HG02840 (cell line): Measurements from ENCODE around the gene AFF3.

Experiments used
- ATAC-seq: cut with Tn5 transposase; IDR thresholded peaks from one replicate; pipeline ENCODE4 v1.9.1; 2021; ENCODE audit warnings: mild to moderate bottlenecking, moderate library complexity, moderate number of reproducible peaks; ENCODE audit not compliant: unreplicated experiment, low FRiP score

AFF3 gene

GRCh38 chr2:100017633-100018032 lies 124.8 kb downstream of the AFF3 start:
- no peak for ATAC-seq

DNA sequence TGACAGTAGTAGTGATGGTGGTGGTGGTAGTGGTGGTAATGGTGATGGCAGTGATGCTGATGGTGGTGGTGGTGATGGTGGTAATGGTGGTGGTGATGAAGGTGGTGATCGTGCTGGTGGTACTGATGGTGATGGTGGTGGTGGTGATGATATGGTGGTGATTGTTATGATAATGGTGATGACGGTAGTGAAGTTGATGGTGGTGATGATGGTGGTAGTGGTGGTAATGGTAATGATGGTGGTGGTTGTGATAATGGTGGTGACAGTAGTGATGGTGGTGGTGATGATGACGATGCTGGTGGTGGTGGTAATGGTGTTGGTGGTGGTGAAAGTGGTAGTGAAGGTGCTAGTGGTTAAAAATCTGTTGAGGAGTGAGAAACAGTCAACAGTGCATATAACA lies 125.6 kb downstream of the AFF3 start:
- no peak for ATAC-seq

GRCh38 chr2:100015849-100016248 lies 126.5 kb downstream of the AFF3 start:
- no peak for ATAC-seq

DNA sequence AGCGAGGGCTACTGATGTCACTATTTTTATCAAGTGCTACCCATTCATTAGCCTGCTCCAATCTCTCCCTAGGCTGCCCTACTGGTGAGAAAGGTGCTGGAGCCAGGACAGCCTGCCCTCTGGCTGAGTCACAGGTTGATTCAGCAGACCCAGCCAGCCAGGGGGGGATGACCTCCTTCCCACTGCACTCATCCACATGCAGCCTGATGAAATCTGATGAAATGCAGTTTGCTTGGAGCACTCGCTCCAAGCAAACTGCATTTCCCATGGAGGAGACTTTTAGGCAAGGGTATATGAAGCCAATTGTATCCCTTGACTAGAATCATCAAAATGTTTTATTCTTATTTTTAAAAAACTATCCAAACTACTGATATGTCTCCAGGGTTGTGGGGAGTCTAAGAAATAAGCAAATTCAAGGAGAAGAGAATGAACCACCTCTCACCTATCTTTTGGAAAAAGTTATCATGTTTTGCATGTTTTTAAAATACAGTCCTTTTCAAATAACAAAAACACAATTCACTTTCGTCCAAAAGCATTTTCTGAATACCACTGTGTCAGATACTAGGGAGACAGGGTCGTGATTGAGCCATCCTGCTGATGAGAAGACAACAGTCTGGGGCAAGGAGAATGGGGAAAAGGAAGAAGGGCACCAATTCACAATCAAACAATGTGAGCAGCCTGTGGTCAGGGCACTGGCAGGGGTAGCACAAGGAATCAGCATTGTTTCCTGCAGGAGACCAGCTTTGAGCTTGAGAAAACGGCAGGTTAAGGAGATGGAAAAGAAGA lies 128.3 kb downstream of the AFF3 start:
- ATAC-seq = no peak

GRCh38 chr2:100012561-100012960 lies 129.8 kb downstream of the AFF3 start:
- no peak for ATAC-seq

DNA sequence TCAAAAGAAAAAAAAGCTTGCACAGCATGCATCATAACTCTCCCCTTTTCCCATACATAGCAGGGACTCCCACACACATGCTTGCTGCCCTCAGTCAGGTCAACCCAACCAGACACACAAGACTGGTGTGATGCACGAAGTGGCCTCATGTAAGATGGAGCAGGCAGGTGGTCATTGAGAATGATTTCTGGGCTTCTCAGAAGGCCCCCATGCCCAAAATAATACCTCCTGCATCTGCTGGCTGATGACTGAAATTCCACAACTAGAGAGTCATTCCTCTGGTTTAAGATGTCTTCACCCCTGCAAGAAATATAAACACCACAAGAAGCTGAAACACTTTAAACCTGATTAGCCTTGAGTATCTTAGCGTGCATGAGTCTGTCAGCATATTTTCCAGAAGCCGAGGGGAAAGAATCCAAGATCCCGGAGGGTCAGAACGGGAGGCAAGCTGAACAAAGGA lies 131.1 kb downstream of the AFF3 start:
- ATAC-seq = no peak

- ATAC-seq = no peak
Measured at GRCh38 chr2:100010606-100011005, 131.8 kb downstream of the AFF3 start.

GRCh38 chr2:100009743-100010142 lies 132.6 kb downstream of the AFF3 start:
- ATAC-seq = no peak

DNA sequence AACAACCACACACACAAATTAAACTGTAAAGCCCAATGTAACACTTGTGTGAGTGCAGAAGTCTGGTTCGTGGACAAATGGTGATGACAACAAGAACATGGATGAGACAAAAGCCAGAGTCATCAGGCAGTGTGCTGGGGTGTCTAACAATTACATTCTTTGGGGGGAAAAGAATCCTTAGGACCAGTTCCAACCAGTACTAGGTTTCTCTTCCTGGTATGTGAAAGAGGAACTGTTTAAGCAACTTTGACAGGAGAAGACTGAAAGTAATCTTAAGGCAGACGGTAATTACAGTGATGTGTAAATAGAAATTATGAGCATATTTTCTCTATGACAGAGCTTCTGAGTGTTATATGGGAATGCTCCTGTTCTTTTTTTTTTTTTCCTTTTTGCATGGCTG lies 133.4 kb downstream of the AFF3 start:
- no peak for ATAC-seq

- no peak for ATAC-seq
Measured at GRCh38 chr2:100006516-100006915, 135.9 kb downstream of the AFF3 start.

- no peak for ATAC-seq
Measured at GRCh38 chr2:100004959-100005387, 137.4 kb downstream of the AFF3 start.

GRCh38 chr2:100004348-100004884 lies 138.0 kb downstream of the AFF3 start:
- no peak for ATAC-seq

- ATAC-seq = no peak
Measured at GRCh38 chr2:100002059-100002458, 140.3 kb downstream of the AFF3 start.

- no peak for ATAC-seq
Measured at GRCh38 chr2:100000915-100001707, 141.3 kb downstream of the AFF3 start.

DNA sequence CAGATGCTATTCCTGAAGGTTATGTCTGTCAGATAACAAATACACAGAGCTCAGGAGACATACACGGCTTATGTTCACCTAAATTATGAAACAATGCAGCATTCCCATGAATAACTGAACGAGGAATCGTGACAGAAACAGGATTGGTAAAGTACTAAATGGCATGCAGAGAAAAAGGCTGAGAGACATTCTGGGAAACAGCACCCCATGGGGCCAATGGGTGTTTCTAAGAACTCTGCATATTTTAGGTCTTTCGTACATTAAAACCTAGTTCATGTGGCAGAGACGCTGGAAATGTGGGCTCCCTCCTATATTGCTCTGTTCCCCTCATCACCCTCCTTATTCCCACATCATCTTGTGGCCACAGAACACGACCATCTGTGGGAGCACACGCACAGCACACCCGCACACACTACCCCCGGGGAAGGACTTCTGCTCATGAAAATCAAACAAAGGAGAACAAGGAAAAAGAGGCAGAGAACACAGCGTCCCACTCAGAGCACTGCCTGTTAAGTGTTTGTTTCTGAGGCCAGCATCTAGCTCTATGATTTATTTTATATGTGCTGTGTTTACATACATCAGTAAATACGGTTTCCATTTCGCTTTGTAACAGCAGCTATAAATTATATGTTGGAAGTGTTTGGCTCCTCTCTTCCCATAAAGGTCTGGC lies 143.6 kb downstream of the AFF3 start:
- ATAC-seq = no peak

DNA sequence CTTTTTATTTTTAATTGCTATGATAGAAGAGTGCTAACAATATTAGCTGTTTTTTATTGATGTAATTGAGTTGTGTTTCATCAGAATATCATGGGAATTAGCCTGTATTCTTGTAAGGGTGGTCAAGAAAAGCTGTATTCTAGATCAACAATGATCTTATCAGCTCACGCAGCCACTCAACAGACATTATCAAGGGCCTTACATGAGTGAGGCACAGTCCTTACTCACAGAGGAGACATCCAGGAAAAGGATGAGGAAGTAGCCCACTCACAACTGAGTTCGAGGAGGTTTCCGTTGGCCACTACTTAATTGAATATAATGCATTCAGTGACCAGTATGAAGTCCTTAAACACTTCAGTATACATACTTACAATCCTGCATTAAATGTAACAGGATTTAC lies 152.5 kb downstream of the AFF3 start:
- no peak for ATAC-seq

DNA sequence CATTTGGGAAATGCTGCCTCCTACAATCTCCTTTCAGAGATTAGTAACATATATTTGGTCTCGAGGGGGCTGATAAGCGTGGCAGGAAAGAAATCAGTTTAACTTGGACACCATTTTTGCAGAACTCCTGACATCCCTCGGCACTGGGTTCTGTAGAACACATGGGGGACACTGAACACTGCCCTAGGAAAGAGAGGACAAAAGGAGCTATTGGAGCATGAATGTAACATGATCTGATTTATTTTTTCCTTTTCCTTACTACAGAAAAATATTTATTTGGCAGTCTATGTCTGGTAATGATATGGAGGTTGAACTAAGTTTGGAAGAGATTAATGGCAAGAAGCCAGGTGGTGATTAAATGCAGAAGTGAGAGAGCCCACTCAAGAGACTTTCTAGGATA lies 153.8 kb downstream of the AFF3 start:
- no peak for ATAC-seq

- no peak for ATAC-seq
Measured at GRCh38 chr2:99987160-99987559, 155.2 kb downstream of the AFF3 start.

DNA sequence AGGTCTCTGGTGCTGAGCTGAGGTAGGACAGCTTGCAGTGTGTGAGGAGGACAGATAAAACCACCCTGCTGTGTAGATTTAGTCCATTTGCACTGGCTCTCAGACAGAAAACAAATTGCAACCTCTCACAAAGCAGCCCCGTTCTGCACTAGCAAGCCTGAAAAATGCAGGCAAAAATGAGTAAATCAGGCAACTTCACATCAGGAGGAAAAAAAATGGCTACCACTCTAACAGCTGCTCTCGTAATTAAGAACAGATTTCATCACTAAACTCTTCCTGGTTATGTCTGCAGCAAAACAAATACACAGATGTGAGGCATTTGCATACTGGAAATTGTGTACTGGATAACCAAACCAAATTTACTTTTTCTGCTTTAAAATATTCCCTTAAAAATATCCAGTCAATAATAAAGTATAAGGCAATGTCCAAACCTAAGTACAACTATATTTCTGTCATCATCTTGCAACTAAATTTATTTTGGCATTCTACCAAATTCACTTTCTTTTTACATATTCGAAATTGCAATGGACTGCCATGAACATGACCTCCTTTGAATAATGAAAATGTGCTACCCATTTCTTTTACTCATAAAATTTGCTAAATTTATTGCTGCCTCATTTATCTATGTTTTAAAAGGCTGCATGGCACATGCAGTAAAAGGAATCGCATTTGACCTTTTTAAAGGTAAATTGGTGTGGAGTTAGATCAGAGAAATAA lies 157.4 kb downstream of the AFF3 start:
- ATAC-seq = no peak

DNA sequence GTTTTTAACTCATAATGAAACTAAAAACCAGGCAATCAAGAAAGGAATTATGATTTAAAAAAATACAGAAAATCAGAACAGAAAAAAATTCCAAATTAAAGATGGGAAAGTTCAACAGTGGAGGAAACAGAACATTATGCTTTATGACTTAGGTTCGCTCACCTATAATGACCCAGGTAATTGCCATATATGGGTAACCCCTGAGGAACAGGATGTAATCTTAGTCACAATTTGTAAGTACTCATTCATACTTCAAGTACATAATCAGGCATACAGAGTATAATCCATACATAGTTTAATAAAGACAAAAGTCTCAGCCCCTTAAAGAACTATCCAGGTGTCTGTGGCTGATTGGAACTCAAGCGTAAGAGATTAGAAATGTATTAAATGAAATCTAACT lies 159.6 kb downstream of the AFF3 start:
- no peak for ATAC-seq
